Esophagus muscularis mucosa (tissue), 3 donors: ENCODE measurements around the gene PREX1.

Experiments
- CTCF ChIP-seq, 3 experiments: fragments of 200-600 bp in 2 of 3; fragments of 450-650 bp in 1 of 3; sonication (generic) in 2 of 3; IDR thresholded peaks; one replicate each; pipeline ENCODE4 v1.5.1; 2017 to 2019; ENCODE audit warnings: antibody characterized with exemption in 3 of 3, mild to moderate bottlenecking in 2 of 3, moderate library complexity in 1 of 3
- EP300 ChIP-seq: sonication (generic); formaldehyde crosslinking; IDR thresholded peaks from one replicate; pipeline ENCODE4 v1.6.1; 2017; ENCODE audit warnings: antibody characterized with exemption

GRCh38 chr20:48690888-48691287 lies 136.9 kb downstream of the PREX1 start:
- TF ChIP-seq CTCF (IDR thresholded peaks at IDR 0.05) (no peak), EP300 (no peak)
